Mesenchymal stem cell (in vitro differentiated cells and primary cell): ENCODE data around the gene TDRD1.

Experiments
- DNase-seq: peaks from one replicate; pipeline ENCODE4 v3.0.0-alpha.2; 2013
- H2AFZ ChIP-seq: one replicate; pipeline ENCODE4 v1.6.1; 2013; ENCODE audit warnings: low read depth, mild to moderate bottlenecking, control low read depth, inconsistent platforms, low read length, moderate library complexity
- H2AK5ac ChIP-seq: 2 replicates; pipeline ENCODE4 v1.6.1; 2013; ENCODE audit warnings: low read length, moderate library complexity, mild to moderate bottlenecking, inconsistent platforms; ENCODE audit not compliant: severe bottlenecking
- H2BK120ac ChIP-seq: one replicate; pipeline ENCODE4 v1.6.1; 2013; ENCODE audit warnings: low read depth, mild to moderate bottlenecking, inconsistent platforms, low read length, moderate library complexity
- H2BK12ac ChIP-seq, 2 experiments: one replicate each; pipeline ENCODE4 v1.6.1; 2013; ENCODE audit warnings: inconsistent platforms in 2 of 2, low read length in 2 of 2, mild to moderate bottlenecking in 2 of 2, moderate library complexity in 2 of 2, control low read depth in 1 of 2
- H2BK15ac ChIP-seq: one replicate; pipeline ENCODE4 v1.6.1; 2013; ENCODE audit warnings: mild to moderate bottlenecking, low read depth, inconsistent platforms; ENCODE audit not compliant: poor library complexity, severe bottlenecking
- H2BK5ac ChIP-seq: 2 replicates; pipeline ENCODE4 v1.6.1; 2013; ENCODE audit warnings: low read depth, mild to moderate bottlenecking, low read length, control low read depth, inconsistent platforms; ENCODE audit not compliant: poor library complexity, severe bottlenecking
- H3K14ac ChIP-seq, 2 experiments: one replicate each; pipeline ENCODE4 v1.6.1; 2013; ENCODE audit warnings: inconsistent platforms in 2 of 2, low read length in 2 of 2, control low read depth in 1 of 2, mild to moderate bottlenecking in 1 of 2, moderate library complexity in 1 of 2
- H3K18ac ChIP-seq, 2 experiments: one replicate each; pipeline ENCODE4 v1.6.1; 2013; ENCODE audit warnings: inconsistent platforms in 2 of 2, low read length in 2 of 2, control low read depth in 1 of 2, low read depth in 1 of 2, mild to moderate bottlenecking in 1 of 2
- H3K23ac ChIP-seq, 2 experiments: one replicate each; pipeline ENCODE4 v1.6.1; 2013; ENCODE audit warnings: inconsistent platforms in 2 of 2, low read length in 2 of 2, mild to moderate bottlenecking in 2 of 2, moderate library complexity in 2 of 2, control low read depth in 1 of 2
- H3K27ac ChIP-seq: 2 replicates; pipeline ENCODE4 v1.5.1; 2013; ENCODE audit warnings: mild to moderate bottlenecking, moderate library complexity, low read length, control low read depth, inconsistent platforms; ENCODE audit not compliant: poor library complexity, severe bottlenecking
- H3K27me3 ChIP-seq, 2 experiments: 2 replicates each; pipeline versions ENCODE4 v1.6.1 to v1.7.0; 2013; ENCODE audit warnings: low read length in 2 of 2, mild to moderate bottlenecking in 2 of 2, moderate library complexity in 2 of 2, control low read depth in 1 of 2, inconsistent platforms in 1 of 2; ENCODE audit not compliant: control insufficient read depth in 1 of 2, insufficient read depth in 1 of 2
- H3K36me3 ChIP-seq, 2 experiments: 2 replicates each; pipeline versions ENCODE4 v1.6.1 to v1.7.0; 2013; ENCODE audit warnings: low read length in 2 of 2, control low read depth in 1 of 2, inconsistent platforms in 1 of 2, low read depth in 1 of 2, mild to moderate bottlenecking in 1 of 2; ENCODE audit not compliant: insufficient read depth in 2 of 2, control insufficient read depth in 1 of 2
- H3K4ac ChIP-seq, 2 experiments: one replicate each; pipeline ENCODE4 v1.6.1; 2013; ENCODE audit warnings: inconsistent platforms in 2 of 2, low read length in 2 of 2, mild to moderate bottlenecking in 2 of 2, moderate library complexity in 2 of 2, control low read depth in 1 of 2, low read depth in 1 of 2
- H3K4me1 ChIP-seq: 2 replicates; pipeline ENCODE4 v1.6.1; 2013; ENCODE audit warnings: low read depth, low read length, control low read depth; ENCODE audit not compliant: control insufficient read depth, insufficient read depth
- H3K4me2 ChIP-seq: 2 replicates; pipeline ENCODE4 v1.6.1; 2013; ENCODE audit warnings: low read length, mild to moderate bottlenecking, inconsistent platforms; ENCODE audit not compliant: poor library complexity, severe bottlenecking
- H3K4me3 ChIP-seq, 2 experiments: 2 replicates each; pipeline versions ENCODE4 v1.5.1 to v1.7.0; 2013; ENCODE audit warnings: low read length in 2 of 2, mild to moderate bottlenecking in 2 of 2, control low read depth in 1 of 2, low read depth in 1 of 2; ENCODE audit not compliant: insufficient read depth in 1 of 2
- H3K79me1 ChIP-seq: replicated peaks from 2 replicates; pipeline ENCODE4 v1.6.1; 2013; ENCODE audit warnings: mild to moderate bottlenecking, control low read depth, low read length, inconsistent platforms; ENCODE audit not compliant: poor library complexity, severe bottlenecking
- H3K9ac ChIP-seq: 2 replicates; pipeline ENCODE4 v1.7.0; 2013; ENCODE audit warnings: mild to moderate bottlenecking, low read length, moderate library complexity
- H3K9me3 ChIP-seq: 2 replicates; pipeline ENCODE4 v1.7.0; 2013; ENCODE audit warnings: mild to moderate bottlenecking, low read length; ENCODE audit not compliant: control insufficient read depth
- H4K8ac ChIP-seq: one replicate; pipeline ENCODE4 v1.6.1; 2013; ENCODE audit warnings: inconsistent platforms, mild to moderate bottlenecking, low read length, moderate library complexity
- H4K91ac ChIP-seq: one replicate; pipeline ENCODE4 v1.6.1; 2013; ENCODE audit warnings: mild to moderate bottlenecking, low read length, inconsistent platforms
- WGBS: methylation state at CpG from one replicate; pipeline ENCODE4 v1.1.7; 2013; ENCODE audit warnings: mixed read lengths; 5-methylcytosine and 5-hydroxymethylcytosine counted together

The TDRD1 gene

DNA sequence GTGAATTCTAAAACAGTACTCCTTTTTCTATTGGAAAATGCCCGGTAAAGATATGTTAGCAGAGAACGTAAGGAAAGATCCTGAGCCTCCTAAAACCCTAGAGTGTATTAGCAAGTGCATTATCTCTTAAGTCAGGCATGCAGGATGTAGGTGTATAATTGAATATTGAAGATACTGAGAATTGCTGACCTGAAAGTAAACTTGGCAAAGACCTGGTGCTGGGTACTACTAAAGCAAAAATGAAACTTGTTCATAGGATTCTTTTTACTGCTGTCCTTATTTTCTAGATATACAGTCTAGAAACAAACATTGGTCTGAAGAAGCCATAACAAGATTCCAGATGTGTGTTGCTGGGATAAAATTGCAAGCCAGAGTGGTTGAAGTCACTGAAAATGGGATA is 41.1 kb downstream of the TDRD1 start:
- Histone ChIP-seq H3K14ac (no peak overlapping the region), H2AK5ac (no peak overlapping the region), H4K91ac (no peak overlapping the region), H2BK15ac (no peak overlapping the region), H2BK120ac (no peak overlapping the region), H3K9me3 (no peaks in the 10 kb centered on the region), H3K4me3 (no peak overlapping the region), H3K4ac (no peak overlapping the region), H3K4me2 (no peak overlapping the region), H2BK5ac (no peak overlapping the region), H4K8ac (no peak overlapping the region), H2AFZ (no peak overlapping the region), H3K9ac (no peak overlapping the region), H3K18ac (no peak overlapping the region), H3K4me1 (no peaks in the 10 kb centered on the region), H3K79me1 (no peaks in the 10 kb centered on the region), H3K27me3 (peaks cover 13 to 18% of the 10 kb centered on the region in 2 experiments), H3K23ac (no peak overlapping the region), H3K27ac (no peak overlapping the region), H3K36me3 (no peaks in the 10 kb centered on the region), H2BK12ac (no peak overlapping the region)
- no peak for DNase-seq
- 93% methylated on average over 2 of the region's 2 CpGs for WGBS

DNA sequence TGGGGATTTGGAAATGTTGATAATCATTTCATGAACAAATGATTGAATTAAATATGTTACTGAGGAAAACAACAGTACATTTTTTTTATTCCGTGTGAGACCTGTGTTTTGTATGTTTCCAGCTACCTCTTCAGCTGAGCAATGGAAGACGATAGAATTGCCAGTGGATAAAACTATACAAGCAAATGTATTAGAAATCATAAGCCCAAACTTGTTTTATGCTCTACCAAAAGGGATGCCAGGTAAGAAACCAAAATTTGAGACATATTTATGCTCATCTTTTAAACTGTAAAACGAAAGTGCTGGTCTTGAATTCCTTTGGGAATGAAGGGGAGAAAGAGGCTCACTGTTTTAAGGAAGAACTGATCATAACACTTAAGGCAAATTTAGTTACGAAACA is 42.1 kb downstream of the TDRD1 start:
- peaks cover 14 to 22% of the 10 kb centered on the region in 2 experiments for H3K27me3 ChIP-seq
- no peak overlapping the region for H4K8ac ChIP-seq
- no peak overlapping the region for H2AFZ ChIP-seq
- no peak overlapping the region for H2BK15ac ChIP-seq
- no peak overlapping the region for H2BK12ac ChIP-seq
- H3K4ac ChIP-seq = no peak overlapping the region
- H4K91ac ChIP-seq = no peak overlapping the region
- no peak overlapping the region for H3K27ac ChIP-seq
- H3K18ac ChIP-seq = no peak overlapping the region
- DNase-seq = no peak
- H3K4me3 ChIP-seq = no peak overlapping the region
- H2BK120ac ChIP-seq = no peak overlapping the region
- H3K23ac ChIP-seq = no peak overlapping the region
- H3K9me3 ChIP-seq = no peaks in the 10 kb centered on the region
- no peaks in the 10 kb centered on the region for H3K4me1 ChIP-seq
- no peak overlapping the region for H3K4me2 ChIP-seq
- no peaks in the 10 kb centered on the region for H3K36me3 ChIP-seq
- WGBS = 70% methylated on average over 3 of the region's 4 CpGs
- H2AK5ac ChIP-seq = no peak overlapping the region
- H2BK5ac ChIP-seq = no peak overlapping the region
- H3K9ac ChIP-seq = no peak overlapping the region
- no peak overlapping the region for H3K14ac ChIP-seq
- H3K79me1 ChIP-seq = no peaks in the 10 kb centered on the region

DNA sequence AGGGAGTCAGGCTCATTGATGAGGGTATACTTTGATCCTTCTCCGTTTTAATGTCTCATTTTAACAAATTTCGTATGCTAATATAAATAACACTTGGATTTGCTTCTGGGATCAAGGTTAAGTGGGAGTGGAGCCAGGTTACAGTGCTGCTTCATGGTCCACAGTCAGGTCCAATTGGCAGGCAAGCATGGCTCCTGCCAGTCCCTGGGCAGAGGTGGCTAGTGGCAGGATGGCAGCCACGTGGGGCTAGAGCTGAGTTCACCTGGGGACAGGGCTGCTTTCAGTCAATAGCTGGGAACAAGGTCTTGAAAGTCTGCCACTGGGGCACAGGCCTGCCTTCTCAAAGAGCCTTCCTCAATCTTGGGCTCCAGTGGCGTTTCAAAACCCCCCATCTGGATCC is 43.9 kb downstream of the TDRD1 start:
- H3K4me1 ChIP-seq = no peaks in the 10 kb centered on the region
- H3K23ac ChIP-seq = no peak overlapping the region
- H2BK120ac ChIP-seq = no peak overlapping the region
- H4K91ac ChIP-seq = no peak overlapping the region
- no peak overlapping the region for H3K4ac ChIP-seq
- H4K8ac ChIP-seq = no peak overlapping the region
- no peak overlapping the region for H3K14ac ChIP-seq
- H2BK5ac ChIP-seq = no peak overlapping the region
- no peak overlapping the region for H2AK5ac ChIP-seq
- H2BK15ac ChIP-seq = no peak overlapping the region
- H3K9ac ChIP-seq = no peak overlapping the region
- H3K4me2 ChIP-seq = no peak overlapping the region
- H3K4me3 ChIP-seq = no peak overlapping the region
- no peaks in the 10 kb centered on the region for H3K36me3 ChIP-seq
- no peaks in the 10 kb centered on the region for H3K79me1 ChIP-seq
- H2BK12ac ChIP-seq = no peak overlapping the region
- H3K27me3 ChIP-seq = peaks cover 22 to 27% of the 10 kb centered on the region in 2 experiments
- H3K9me3 ChIP-seq = no peaks in the 10 kb centered on the region
- H2AFZ ChIP-seq = no peak overlapping the region
- no peak overlapping the region for H3K18ac ChIP-seq
- DNase-seq = no peak
- 75% methylated on average over 4 of the region's 4 CpGs for WGBS
- H3K27ac ChIP-seq = no peak overlapping the region

GRCh38 chr10:114228156-114228555 is 49.0 kb downstream of the TDRD1 start:
- no peak overlapping the region for H2BK5ac ChIP-seq
- H3K14ac ChIP-seq = no peak overlapping the region
- H3K18ac ChIP-seq = no peak overlapping the region
- H4K8ac ChIP-seq = no peak overlapping the region
- no peak overlapping the region for H2AK5ac ChIP-seq
- no peak overlapping the region for H3K27ac ChIP-seq
- H2BK15ac ChIP-seq = no peak overlapping the region
- H3K23ac ChIP-seq = no peak overlapping the region
- no peak overlapping the region for H2AFZ ChIP-seq
- no peak overlapping the region for H3K9ac ChIP-seq
- H2BK120ac ChIP-seq = no peak overlapping the region
- H3K4me2 ChIP-seq = no peak overlapping the region
- no peak overlapping the region for H3K4ac ChIP-seq
- no peaks in the 10 kb centered on the region for H3K9me3 ChIP-seq
- DNase-seq = no peak
- H4K91ac ChIP-seq = no peak overlapping the region
- H2BK12ac ChIP-seq = no peak overlapping the region
- no peak overlapping the region for H3K4me3 ChIP-seq
- no peaks in the 10 kb centered on the region for H3K4me1 ChIP-seq
- H3K27me3 ChIP-seq = peaks cover 29 to 30% of the 10 kb centered on the region in 2 experiments
- WGBS = 69% methylated on average over 3 of the region's 3 CpGs
- H3K79me1 ChIP-seq = no peaks in the 10 kb centered on the region
- no peaks in the 10 kb centered on the region for H3K36me3 ChIP-seq
